Measurements from ENCODE around the gene H1-8. TPM values are rescaled to one million over a fixed set of nuclear protein-coding genes. Genes with fewer than 3 reads are reported as not detected.

The H1-8 gene
- total RNA-seq, 1 donor from 2014 or later, result not detected

GRCh38 chr3:129500334-129500658, 42.7 kb upstream of the H1-8 start:
- intact Hi-C loops (cut with micrococcal nuclease), result loop anchor here (10.0 kb wide), 1 partner anchor 55 kb away; no protein-coding TSS in a partner anchor
- H3K27ac ChIP-seq (replicated peaks), result peak overlapping the region; percentile 88
- peaks cover 10% of the 10 kb centered on the region for H3K36me3 ChIP-seq
- H3K4me3 ChIP-seq, result no peak overlapping the region
- no peaks in the 10 kb centered on the region for H3K9me3 ChIP-seq (replicated peaks)
- H3K27me3 ChIP-seq (ENCODE audit: low read depth), result no peaks in the 10 kb centered on the region
- no peak for TF ChIP-seq CTCF (IDR thresholded peaks at IDR 0.05; ENCODE audit: borderline replicate concordance)
- peaks cover 95% of the 10 kb centered on the region for H3K4me1 ChIP-seq
- DNase-seq, result no peak

DNA sequence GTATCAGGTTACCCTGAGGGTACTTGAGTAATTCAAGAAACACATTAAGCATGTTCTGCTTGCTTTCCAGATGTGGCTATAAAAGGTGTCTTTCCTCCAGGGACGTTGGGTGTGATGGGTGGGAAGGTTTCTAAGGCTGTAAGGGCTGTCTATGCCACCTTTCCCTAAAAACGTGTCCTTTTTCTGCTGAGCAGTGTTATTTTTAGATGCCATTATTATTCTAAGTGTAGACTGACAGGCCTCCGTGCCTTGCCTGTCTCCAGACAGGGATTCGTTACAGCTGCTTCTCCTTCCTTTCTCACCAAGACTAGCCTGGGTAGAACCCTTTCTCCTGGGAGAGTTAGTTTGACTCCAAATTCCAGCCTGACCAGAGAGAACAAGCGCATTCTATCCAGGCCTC, 41.3 kb upstream of the H1-8 start:
- Histone ChIP-seq H3K36me3 (peaks cover 12% of the 10 kb centered on the region), H3K4me1 (peaks cover 98% of the 10 kb centered on the region), H3K27ac (replicated peaks) (no peak overlapping the region)

DNA sequence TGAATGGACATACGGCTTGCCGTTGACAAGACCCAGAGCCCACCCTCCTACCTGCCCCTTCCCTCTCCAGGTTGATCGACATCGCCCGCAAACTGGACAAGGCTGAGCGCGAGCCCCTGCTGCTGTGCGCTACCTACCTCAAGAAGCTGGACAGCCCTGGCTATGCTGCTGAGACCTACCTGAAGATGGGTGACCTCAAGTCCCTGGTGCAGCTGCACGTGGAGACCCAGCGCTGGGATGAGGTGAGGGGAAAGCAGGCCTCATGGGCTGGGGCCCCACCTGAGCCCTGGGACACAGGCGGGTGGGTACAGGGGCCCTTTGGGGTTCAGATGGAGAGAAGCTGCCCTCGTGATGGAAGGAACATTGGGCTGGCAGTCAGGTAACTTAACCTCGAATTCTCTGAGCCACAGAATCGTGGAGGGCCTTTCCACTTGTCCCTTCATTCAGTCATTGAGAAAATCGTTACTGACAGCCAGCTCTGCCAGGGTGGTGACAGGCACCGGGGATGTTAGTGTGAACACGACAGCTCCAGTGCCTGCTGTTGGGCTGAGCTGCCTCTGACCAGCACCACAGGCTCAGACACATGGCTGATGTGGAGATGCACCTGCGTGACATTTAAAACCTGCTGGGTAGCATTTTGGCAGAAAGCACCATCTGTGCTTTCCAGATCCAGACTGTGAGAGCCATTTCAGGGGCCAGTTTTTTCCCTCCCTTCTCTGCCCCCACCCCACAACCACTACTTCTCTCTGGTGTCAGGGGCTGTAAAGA, 40.1 kb upstream of the H1-8 start:
- intact Hi-C loops (cut with micrococcal nuclease), result loop anchor here (10.0 kb wide), 1 partner anchor 52 kb away; no protein-coding TSS in a partner anchor
- Histone ChIP-seq H3K9me3 (replicated peaks) (no peaks in the 10 kb centered on the region), H3K4me1 (peaks cover 98% of the 10 kb centered on the region), H3K27me3 (ENCODE audit: low read depth) (no peaks in the 10 kb centered on the region), H3K4me3 (no peak overlapping the region), H3K27ac (replicated peaks) (peak overlapping the region; percentile 37), H3K36me3 (peaks cover 13% of the 10 kb centered on the region)
- DNase-seq, result peak; percentile 53
- no peak for TF ChIP-seq CTCF (IDR thresholded peaks at IDR 0.05; ENCODE audit: borderline replicate concordance)

More for the DNA sequence above, 41.3 kb upstream of the H1-8 start:
- no peaks in the 10 kb centered on the region for H3K9me3 ChIP-seq (replicated peaks)
- H3K27me3 ChIP-seq (ENCODE audit: low read depth), result no peaks in the 10 kb centered on the region
- no peak for DNase-seq
- TF ChIP-seq CTCF (IDR thresholded peaks at IDR 0.05; ENCODE audit: borderline replicate concordance), result no peak
- no peak overlapping the region for H3K4me3 ChIP-seq
- intact Hi-C loops (cut with micrococcal nuclease), result loop anchor here (10.0 kb wide), 1 partner anchor 53 kb away; no protein-coding TSS in a partner anchor

DNA sequence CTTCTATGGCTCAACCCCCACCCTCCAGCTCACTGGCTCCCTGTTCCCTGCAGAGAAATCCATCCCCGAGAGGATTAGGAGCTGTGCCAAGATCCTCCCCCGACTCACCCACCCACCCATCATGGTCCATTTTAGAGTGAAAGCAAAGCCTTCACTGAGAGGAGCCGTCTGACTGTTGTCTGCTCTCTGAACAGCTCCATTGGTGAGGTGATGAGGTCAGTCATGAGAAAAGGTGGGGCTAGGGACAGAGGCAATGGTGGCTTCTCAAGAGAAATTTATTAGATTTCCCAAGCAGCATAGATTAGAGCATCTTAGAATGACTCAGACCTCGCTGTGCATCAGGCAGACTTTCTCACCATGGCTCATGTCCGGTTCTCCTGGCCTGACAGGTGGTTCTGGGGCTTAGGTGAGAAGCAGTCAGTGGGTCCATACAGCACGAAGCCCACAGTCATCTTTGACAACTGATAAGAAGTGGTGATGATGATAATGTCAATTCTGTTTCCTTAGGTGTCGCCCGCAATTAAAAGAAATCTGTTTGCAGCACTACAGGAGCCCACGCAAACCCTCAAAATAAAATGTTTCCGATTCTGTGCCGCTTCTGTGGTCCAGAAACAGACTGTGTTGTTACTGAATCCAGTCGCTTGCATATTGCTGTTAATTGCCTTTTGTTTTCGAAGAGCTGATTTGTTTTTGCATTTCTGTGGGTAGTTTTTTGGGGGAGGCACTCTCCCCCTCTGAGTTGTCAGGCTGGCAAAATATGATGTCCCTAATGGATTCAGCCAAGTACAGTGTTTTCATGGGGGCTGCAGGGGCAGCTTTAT, 39.3 kb upstream of the H1-8 start:
- Histone ChIP-seq H3K27me3 (ENCODE audit: low read depth) (no peaks in the 10 kb centered on the region), H3K4me1 (peaks cover 94% of the 10 kb centered on the region), H3K36me3 (peaks cover 15% of the 10 kb centered on the region), H3K9me3 (replicated peaks) (no peaks in the 10 kb centered on the region), H3K4me3 (no peak overlapping the region), H3K27ac (replicated peaks) (peak overlapping the region; percentile 37)
- intact Hi-C loops (cut with micrococcal nuclease), result loop anchor here (10.0 kb wide), 1 partner anchor 51 kb away; no protein-coding TSS in a partner anchor
- no peak for DNase-seq
- no peak for TF ChIP-seq CTCF (IDR thresholded peaks at IDR 0.05; ENCODE audit: borderline replicate concordance)

- DNase-seq, result no peak
- H3K27ac ChIP-seq (replicated peaks), result peak overlapping the region; percentile 67
- no peaks in the 10 kb centered on the region for H3K9me3 ChIP-seq (replicated peaks)
- TF ChIP-seq CTCF (IDR thresholded peaks at IDR 0.05; ENCODE audit: borderline replicate concordance), result no peak
- H3K4me1 ChIP-seq, result peaks cover 85% of the 10 kb centered on the region
- intact Hi-C loops (cut with micrococcal nuclease), result loop anchor here (10.0 kb wide), 1 partner anchor 50 kb away; no protein-coding TSS in a partner anchor
- peaks cover 21% of the 10 kb centered on the region for H3K36me3 ChIP-seq
- no peak overlapping the region for H3K4me3 ChIP-seq
- H3K27me3 ChIP-seq (ENCODE audit: low read depth), result no peaks in the 10 kb centered on the region
Measured at GRCh38 chr3:129504471-129505100, 38.4 kb upstream of the H1-8 start.
